Measurements from ENCODE around the gene FAM221B. TPM values are rescaled to one million over a fixed set of nuclear protein-coding genes. Genes with fewer than 3 reads are reported as not detected.

Gene FAM221B
- total and polyA plus RNA-seq, 9 of the 15 experiments (the other 6 are each of a cell fraction or from before 2014, with no cell fraction given): 0.01 TPM; not detected in 8

GRCh38 chr9:35836595-35836994 is 8.1 kb upstream of the FAM221B start:
- CTCF ChIA-PET (ENCODE audit: low intra/inter-chr PET ratio): no interaction called here
- Histone ChIP-seq H3K4me3 (no peak overlapping the region), H3K9me3 (replicated peaks; ENCODE audit: control insufficient read depth, insufficient read depth, low read depth, low read length) (no peaks in the 10 kb centered on the region), H3K4me2 (ENCODE audit: insufficient read depth, low read length) (no peak overlapping the region), H3K4me1 (replicated peaks in 1 of 2; ENCODE audit: control insufficient read depth in 2 of 2, insufficient read depth in 2 of 2, low read length in 2 of 2) (peaks cover 6 to 7% of the 10 kb centered on the region in 2 experiments; a peak in 3 of 5 replicates), H3K9me1 (ENCODE audit: control insufficient read depth, insufficient read depth, low read length) (no peaks in the 10 kb centered on the region), H4K20me1 (replicated peaks; ENCODE audit: control insufficient read depth, insufficient read depth, low read length) (no peaks in the 10 kb centered on the region), H3K79me2 (ENCODE audit: control insufficient read depth, insufficient read depth, low read length) (no peaks in the 10 kb centered on the region), H3K27ac (ENCODE audit: extremely low read depth, low read depth, low read length) (no peak overlapping the region), H3K27me3 (ENCODE audit: control insufficient read depth in 2 of 2, insufficient read depth in 2 of 2, low read length in 2 of 2) (peaks cover 0 to 25% of the 10 kb centered on the region in 2 experiments; a peak in 2 of 5 replicates), H3K9ac (ENCODE audit: insufficient read depth in 1 of 2, low read depth in 2 of 2, low read length in 2 of 2) (no peak overlapping the region), H2AFZ (ENCODE audit: low read depth, low read length) (no peak overlapping the region), H3K36me3 (ENCODE audit: control insufficient read depth, insufficient read depth, low read length) (no peaks in the 10 kb centered on the region)
- DNase-seq (ENCODE audit: extremely low read depth in 1 of 4, low spot score in 3 of 4) (no peak), FAIRE-seq (no peak), ATAC-seq (no peak)
- POLR2A ChIA-PET: interaction anchor here (0.6 to 1.1 kb wide), 3 partner anchors 106 to 433 kb away, joined by 3 to 5 read pairs (median 3); no protein-coding TSS in a partner anchor
- no TSS peak for BruUV-seq (replicated peaks)
- TF ChIP-seq SAP30 (IDR thresholded peaks at IDR 0.05; ENCODE audit: borderline replicate concordance, insufficient read depth, low read depth, low read length, poor library complexity, severe bottlenecking) (no peak), ZNF589 (CRISPR knock-in tag; IDR thresholded peaks at IDR 0.05; ENCODE audit: low read depth) (no peak), NFYB (IDR thresholded peaks at IDR 0.05; ENCODE audit: extremely low read depth, insufficient read length) (no peak), HDAC1 (IDR thresholded peaks at IDR 0.05) (no peak), ZNF696 (CRISPR knock-in tag; conservative IDR thresholded peaks at IDR 0.05) (no peak), ZNF212 (CRISPR knock-in tag; IDR thresholded peaks at IDR 0.05) (no peak), NRF1 (conservative IDR thresholded peaks at IDR 0.05 in 1 of 2, IDR thresholded peaks at IDR 0.05 in 1 of 2) (no peak), ZNF140 (CRISPR knock-in tag; IDR thresholded peaks at IDR 0.05) (no peak)
- intact Hi-C loops (cut with micrococcal nuclease): no loop called here
- in situ Hi-C loops (cut with MboI): no loop called here
- 45% methylated on average over 5 of the region's 5 CpGs for WGBS (ENCODE audit: insufficient coverage, low coverage, missing lambda C conversion rate)

All from K562 (cell line).